Measurements from ENCODE around the gene GDPD4. TPM values are rescaled to one million over a fixed set of nuclear protein-coding genes. Genes with fewer than 3 reads are reported as not detected.

Gene GDPD4
- total and polyA plus RNA-seq, 7 donors = not detected

- WGBS, 3 donors = 40 to 67% (median 53%) methylated on average over 3 of the region's 3 CpGs
- TF ChIP-seq CTCF (IDR thresholded peaks at IDR 0.05) = no peak
- intact Hi-C loops (cut with DNase I) = no loop called here
Measured at GRCh38 chr11:77283101-77283500, 18.4 kb downstream of the GDPD4 start.

GRCh38 chr11:77278595-77279506, 22.6 kb downstream of the GDPD4 start:
- Histone ChIP-seq H3K27ac (no peak overlapping the region), H3K27me3 (ENCODE audit: insufficient read depth in 3 of 3, low read length in 2 of 3) (no peaks in the 10 kb centered on the region), H3K9me3 (no peaks in the 10 kb centered on the region), H3K36me3 (ENCODE audit: insufficient read depth in 1 of 2, low read depth in 1 of 2) (no peaks in the 10 kb centered on the region), H3K4me3 (no peak overlapping the region), H3K4me1 (no peaks in the 10 kb centered on the region)
- WGBS, 3 donors = 69 to 90% (median 77%) methylated on average over 2 of the region's 2 CpGs
- ATAC-seq = no peak
- intact Hi-C loops (cut with DNase I) = no loop called here
- no peak for TF ChIP-seq CTCF (IDR thresholded peaks at IDR 0.05)
- no peak for DNase-seq

More at GRCh38 chr11:77283101-77283500, 18.4 kb downstream of the GDPD4 start:
- Histone ChIP-seq H3K36me3 (ENCODE audit: insufficient read depth in 1 of 2, low read depth in 1 of 2) (no peaks in the 10 kb centered on the region), H3K9me3 (no peaks in the 10 kb centered on the region), H3K4me3 (no peak overlapping the region), H3K4me1 (no peaks in the 10 kb centered on the region), H3K27me3 (ENCODE audit: insufficient read depth in 3 of 3, low read length in 2 of 3) (peaks cover 0 to 3% (median 0%) of the 10 kb centered on the region in 3 donors), H3K27ac (no peak overlapping the region)
- DNase-seq (no peak), ATAC-seq (no peak)

- WGBS, 3 donors = 55 to 59% (median 56%) methylated on average over 2 of the region's 2 CpGs
- Histone ChIP-seq H3K4me3 (no peak overlapping the region), H3K4me1 (no peaks in the 10 kb centered on the region), H3K27ac (no peak overlapping the region), H3K27me3 (ENCODE audit: insufficient read depth in 3 of 3, low read length in 2 of 3) (no peaks in the 10 kb centered on the region), H3K36me3 (ENCODE audit: insufficient read depth in 1 of 2, low read depth in 1 of 2) (no peaks in the 10 kb centered on the region), H3K9me3 (no peaks in the 10 kb centered on the region)
- intact Hi-C loops (cut with DNase I) = no loop called here
- TF ChIP-seq CTCF (IDR thresholded peaks at IDR 0.05) = no peak
- DNase-seq (no peak), ATAC-seq (no peak)
Measured at GRCh38 chr11:77276271-77276670, 25.2 kb downstream of the GDPD4 start.

GRCh38 chr11:77270921-77271320, 30.6 kb downstream of the GDPD4 start:
- intact Hi-C loops (cut with DNase I) = no loop called here
- H3K4me1 ChIP-seq = no peaks in the 10 kb centered on the region
- no peak for TF ChIP-seq CTCF (IDR thresholded peaks at IDR 0.05)
- no peak for DNase-seq
- H3K36me3 ChIP-seq (ENCODE audit: insufficient read depth in 1 of 2, low read depth in 1 of 2) = no peaks in the 10 kb centered on the region
- no peaks in the 10 kb centered on the region for H3K9me3 ChIP-seq
- H3K27me3 ChIP-seq (ENCODE audit: insufficient read depth in 3 of 3, low read length in 2 of 3) = no peaks in the 10 kb centered on the region
- 54 to 72% (median 56%) methylated on average over 3 of the region's 3 CpGs for WGBS, 3 donors
- ATAC-seq = no peak
- H3K4me3 ChIP-seq = no peak overlapping the region
- no peak overlapping the region for H3K27ac ChIP-seq

Measured in psoas muscle (tissue), 8 donors.